HCT116 (cell line): ENCODE data around the gene GDAP2. TPM values are rescaled to one million over a fixed set of nuclear protein-coding genes. Genes with fewer than 3 reads are reported as not detected.

Experiments used
- ATAC-seq: fragments of 200-7000 bp; cut with Tn5 transposase; 2 replicates; pipeline ENCODE4 v1.9.1; 2020; ENCODE audit warnings: mild to moderate bottlenecking, moderate library complexity
- BruUV-seq: library from RNA; stranded (reverse); fragments of 400-500 nt; replicated peaks from 2 replicates; lab custom pipeline; 2021; lab: Mats Ljungman, UMichigan
- CTCF ChIA-PET: fragments of 300-600 bp; sonication (Branson Sonifier 250); formaldehyde crosslinking; loops from one replicate; lab custom pipeline; 2021; ENCODE audit warnings: antibody characterized with exemption; lab: Charles Lee
- POLR2A ChIA-PET: fragments of 300-600, 350-600 bp; sonication (Branson Sonifier 250); formaldehyde crosslinking; loops from one replicate; lab custom pipeline; 2021; ENCODE audit warnings: antibody characterized with exemption; lab: Charles Lee
- RAD21 ChIA-PET, 2 experiments: fragments of 300-600 bp; sonication (Branson Sonifier 250); formaldehyde crosslinking; loops; one replicate each; lab custom pipeline; 2023; ENCODE audit warnings: low total read pairs in 2 of 2; ENCODE audit not compliant: uncharacterized antibody in 2 of 2, unreplicated experiment in 2 of 2, low non-redundant PET in 1 of 2; lab: Charles Lee
- DNase-seq: peaks from one replicate; pipeline ENCODE4 v3.0.0-alpha.2; 2010; ENCODE audit warnings: low read depth, low spot score
- H2AFZ ChIP-seq: fragments of 200-600 bp; shearing (Covaris generic), sonication (generic); 2 replicates; pipeline ENCODE4 v1.6.1; 2017; ENCODE audit warnings: low read depth, mixed run types, mixed read lengths, antibody characterized with exemption, low read length; ENCODE audit not compliant: poor library complexity, severe bottlenecking
- H3K27ac ChIP-seq: 2 replicates; pipeline ENCODE4 v1.5.1; 2012; ENCODE audit warnings: low read depth, low read length
- H3K27me3 ChIP-seq: fragments of 200-600 bp; sonication (generic); 2 replicates; pipeline ENCODE4 v1.6.1; 2016; ENCODE audit warnings: mixed run types, low read length, mixed read lengths; ENCODE audit not compliant: insufficient read depth
- H3K36me3 ChIP-seq, 2 experiments: fragments of 200-500 bp in 1 of 2; fragments of 200-600 bp in 1 of 2; sonication (Bioruptor generic) in 1 of 2; sonication (generic) in 1 of 2; 2 replicates each; pipeline versions ENCODE4 v1.5.1 to v1.6.1; 2014 to 2016; ENCODE audit warnings: low read length in 2 of 2, inconsistent platforms in 1 of 2, mixed read lengths in 1 of 2, mixed run types in 1 of 2; ENCODE audit not compliant: insufficient read depth in 2 of 2, control insufficient read depth in 1 of 2
- H3K4me1 ChIP-seq, 2 experiments: fragments of 200-600 bp in 1 of 2; sonication (generic) in 1 of 2; 2 replicates each; pipeline versions ENCODE4 v1.5.1 to v1.6.1; 2012 to 2017; ENCODE audit warnings: low read length in 2 of 2, inconsistent platforms in 1 of 2, mild to moderate bottlenecking in 1 of 2, mixed read lengths in 1 of 2, mixed run types in 1 of 2, moderate library complexity in 1 of 2; ENCODE audit not compliant: insufficient read depth in 2 of 2, control insufficient read depth in 1 of 2
- H3K4me2 ChIP-seq: fragments of 200-600 bp; sonication (generic); 2 replicates; pipeline ENCODE4 v1.6.1; 2017; ENCODE audit warnings: mixed run types, low read length, mixed read lengths
- H3K4me3 ChIP-seq, 2 experiments: fragments of 200-600 bp in 1 of 2; sonication (generic) in 1 of 2; replicated peaks in 1 of 2; 2 replicates each; pipeline ENCODE4 v1.5.1; 2011 to 2016; ENCODE audit warnings: low read length in 2 of 2, control low read depth in 1 of 2, low read depth in 1 of 2, mild to moderate bottlenecking in 1 of 2, mixed read lengths in 1 of 2, mixed run types in 1 of 2
- H3K79me2 ChIP-seq: fragments of 200-600 bp; sonication (generic); 2 replicates; pipeline ENCODE4 v1.6.1; 2017; ENCODE audit warnings: mild to moderate bottlenecking, mixed run types, low read length, moderate library complexity, mixed read lengths; ENCODE audit not compliant: insufficient read depth
- H3K9ac ChIP-seq: fragments of 200-600 bp; sonication (generic); 2 replicates; pipeline ENCODE4 v1.6.1; 2016; ENCODE audit warnings: low read length, mixed read lengths
- H3K9me2 ChIP-seq: fragments of 200-600 bp; sonication (generic), shearing (Covaris generic); 2 replicates; pipeline ENCODE4 v1.6.1; 2017; ENCODE audit warnings: mixed run types, mild to moderate bottlenecking, moderate library complexity; ENCODE audit not compliant: insufficient read depth
- H3K9me3 ChIP-seq, 2 experiments: fragments of 200-500 bp in 1 of 2; fragments of 200-600 bp in 1 of 2; sonication (Bioruptor generic) in 1 of 2; sonication (generic) in 1 of 2; 2 replicates each; pipeline ENCODE4 v1.6.1; 2014 to 2017; ENCODE audit warnings: low read length in 2 of 2, mixed read lengths in 2 of 2, inconsistent platforms in 1 of 2, low read depth in 1 of 2, mild to moderate bottlenecking in 1 of 2, mixed run types in 1 of 2, moderate library complexity in 1 of 2; ENCODE audit not compliant: control insufficient read depth in 1 of 2, insufficient read depth in 1 of 2
- H4K20me1 ChIP-seq: fragments of 200-600 bp; sonication (generic), shearing (Covaris generic); 2 replicates; pipeline ENCODE4 v1.6.1; 2017; ENCODE audit warnings: mixed run types, mild to moderate bottlenecking, moderate library complexity; ENCODE audit not compliant: insufficient read depth
- CEBPB ChIP-seq: IDR thresholded peaks from 2 replicates; pipeline ENCODE4 v1.6.1; 2012; ENCODE audit warnings: low read depth
- EGR1 ChIP-seq: IDR thresholded peaks from 2 replicates; pipeline ENCODE4 v1.6.1; 2012; ENCODE audit warnings: low read depth
- EZH2 ChIP-seq: fragments of 200-600 bp; sonication (generic); IDR thresholded peaks from 2 replicates; pipeline ENCODE4 v1.6.1; 2017; ENCODE audit warnings: antibody characterized with exemption, mixed run types
- FOSL1 ChIP-seq: IDR thresholded peaks from 2 replicates; pipeline ENCODE4 v1.6.1; 2012; ENCODE audit warnings: low read depth
- POLR2A ChIP-seq: IDR thresholded peaks from 2 replicates; pipeline ENCODE4 v1.7.0; 2011; ENCODE audit warnings: borderline replicate concordance; ENCODE audit not compliant: insufficient read depth, insufficient read length; ENCODE audit errors: extremely low read depth
- POLR2AphosphoS5 ChIP-seq: IDR thresholded peaks from 2 replicates; pipeline ENCODE4 v1.6.1; 2011; ENCODE audit warnings: mild to moderate bottlenecking, low read depth, low read length, moderate library complexity
- RAD21 ChIP-seq: IDR thresholded peaks from 2 replicates; pipeline ENCODE4 v1.6.1; 2012; ENCODE audit warnings: low read depth, mild to moderate bottlenecking
- SP1 ChIP-seq: IDR thresholded peaks from 2 replicates; pipeline ENCODE4 v1.6.1; 2012; ENCODE audit warnings: low read depth
- ZFX ChIP-seq: fragments of 450-650 bp; IDR thresholded peaks from 2 replicates; pipeline ENCODE4 v1.6.1; 2017
- ZNF274 ChIP-seq: fragments of 200-500 bp; sonication (Bioruptor generic); IDR thresholded peaks from 2 replicates; pipeline ENCODE4 v1.6.1; 2014; ENCODE audit warnings: mild to moderate bottlenecking, low read depth, low read length, inconsistent platforms
- intact Hi-C: fragments of 100-400 bp; cut with micrococcal nuclease; formaldehyde crosslinking; loops from 2 replicates; pipeline ENCODE4 v1.10.0; 2022
- total RNA-seq: library from RNA; stranded (reverse); gene quantifications from one replicate; pipeline ENCODE4 v1.2.1, GENCODE V29; 2021; ENCODE audit not compliant: unreplicated experiment
- TF ChIP-seq, protein P1 (sequence below), 3 experiments: fragments of 200-600 bp in 1 of 3; sonication (generic) in 1 of 3; IDR thresholded peaks in 2 of 3; conservative IDR thresholded peaks in 1 of 3; 2 replicates each; pipeline ENCODE4 v1.5.1; 2012 to 2017; ENCODE audit warnings: low read depth in 2 of 3, low read length in 2 of 3, antibody characterized with exemption in 1 of 3, borderline replicate concordance in 1 of 3, control low read depth in 1 of 3, mild to moderate bottlenecking in 1 of 3, mixed read lengths in 1 of 3, mixed run types in 1 of 3, moderate library complexity in 1 of 3; ENCODE audit not compliant: insufficient read depth in 1 of 3
- TF ChIP-seq, protein P2 (sequence below): IDR thresholded peaks from 2 replicates; pipeline ENCODE4 v1.6.1; 2012
- TF ChIP-seq, protein P3 (sequence below): IDR thresholded peaks from 2 replicates; pipeline ENCODE4 v1.6.1; 2011; ENCODE audit warnings: mild to moderate bottlenecking, low read length, moderate library complexity; ENCODE audit not compliant: insufficient replicate concordance; ENCODE audit errors: extremely low read depth
- TF ChIP-seq, protein P4 (sequence below): IDR thresholded peaks from 2 replicates; pipeline ENCODE4 v1.6.1; 2012

The GDAP2 gene
- total RNA-seq, 1 experiment from 2014 or later: 21.4 TPM

DNA sequence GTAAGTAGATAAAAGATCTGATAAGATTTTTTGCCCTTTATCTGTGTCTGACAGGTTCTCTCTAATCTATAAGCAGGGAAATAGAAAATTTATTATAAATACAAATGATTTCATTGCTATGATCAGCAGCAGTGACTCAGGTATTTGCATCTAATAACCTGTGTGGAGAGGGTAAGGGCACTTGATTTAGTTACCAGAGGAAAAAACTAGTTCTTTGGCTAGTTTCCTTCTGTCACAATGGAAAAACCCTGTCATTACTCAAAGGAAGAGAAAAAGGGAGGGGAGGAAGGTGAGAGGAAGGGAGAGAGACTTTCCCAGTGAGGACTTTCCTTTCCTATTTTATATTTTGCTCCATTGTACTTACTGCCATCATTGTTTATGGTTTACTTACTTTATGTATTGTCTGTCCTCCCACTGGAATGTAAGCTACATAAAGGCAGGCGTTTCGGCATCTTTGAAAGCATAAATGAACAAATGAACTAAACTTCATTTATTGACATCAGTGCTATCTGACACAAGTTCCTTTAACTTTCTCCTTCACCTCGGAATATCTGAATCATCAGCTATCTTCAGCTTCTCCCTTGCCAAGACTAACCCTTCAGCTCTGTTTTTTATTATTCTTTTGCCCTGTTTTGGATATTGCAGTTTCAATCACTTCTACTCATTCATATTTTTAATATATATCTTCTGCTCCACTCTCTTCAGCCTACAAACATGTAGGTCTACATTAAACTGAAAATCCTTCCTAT is 35.0 kb upstream of the GDAP2 start (continued):
- TF ChIP-seq, protein P1, sequence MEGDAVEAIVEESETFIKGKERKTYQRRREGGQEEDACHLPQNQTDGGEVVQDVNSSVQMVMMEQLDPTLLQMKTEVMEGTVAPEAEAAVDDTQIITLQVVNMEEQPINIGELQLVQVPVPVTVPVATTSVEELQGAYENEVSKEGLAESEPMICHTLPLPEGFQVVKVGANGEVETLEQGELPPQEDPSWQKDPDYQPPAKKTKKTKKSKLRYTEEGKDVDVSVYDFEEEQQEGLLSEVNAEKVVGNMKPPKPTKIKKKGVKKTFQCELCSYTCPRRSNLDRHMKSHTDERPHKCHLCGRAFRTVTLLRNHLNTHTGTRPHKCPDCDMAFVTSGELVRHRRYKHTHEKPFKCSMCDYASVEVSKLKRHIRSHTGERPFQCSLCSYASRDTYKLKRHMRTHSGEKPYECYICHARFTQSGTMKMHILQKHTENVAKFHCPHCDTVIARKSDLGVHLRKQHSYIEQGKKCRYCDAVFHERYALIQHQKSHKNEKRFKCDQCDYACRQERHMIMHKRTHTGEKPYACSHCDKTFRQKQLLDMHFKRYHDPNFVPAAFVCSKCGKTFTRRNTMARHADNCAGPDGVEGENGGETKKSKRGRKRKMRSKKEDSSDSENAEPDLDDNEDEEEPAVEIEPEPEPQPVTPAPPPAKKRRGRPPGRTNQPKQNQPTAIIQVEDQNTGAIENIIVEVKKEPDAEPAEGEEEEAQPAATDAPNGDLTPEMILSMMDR (IDR thresholded peaks at IDR 0.05 in 2 of 3, conservative IDR thresholded peaks at IDR 0.05 in 1 of 3; ENCODE audit: borderline replicate concordance in 1 of 3, insufficient read depth in 1 of 3, low read depth in 2 of 3, low read length in 2 of 3): no peak
- TF ChIP-seq, protein P2, sequence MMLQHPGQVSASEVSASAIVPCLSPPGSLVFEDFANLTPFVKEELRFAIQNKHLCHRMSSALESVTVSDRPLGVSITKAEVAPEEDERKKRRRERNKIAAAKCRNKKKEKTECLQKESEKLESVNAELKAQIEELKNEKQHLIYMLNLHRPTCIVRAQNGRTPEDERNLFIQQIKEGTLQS: no peak
- TF ChIP-seq, protein P3, sequence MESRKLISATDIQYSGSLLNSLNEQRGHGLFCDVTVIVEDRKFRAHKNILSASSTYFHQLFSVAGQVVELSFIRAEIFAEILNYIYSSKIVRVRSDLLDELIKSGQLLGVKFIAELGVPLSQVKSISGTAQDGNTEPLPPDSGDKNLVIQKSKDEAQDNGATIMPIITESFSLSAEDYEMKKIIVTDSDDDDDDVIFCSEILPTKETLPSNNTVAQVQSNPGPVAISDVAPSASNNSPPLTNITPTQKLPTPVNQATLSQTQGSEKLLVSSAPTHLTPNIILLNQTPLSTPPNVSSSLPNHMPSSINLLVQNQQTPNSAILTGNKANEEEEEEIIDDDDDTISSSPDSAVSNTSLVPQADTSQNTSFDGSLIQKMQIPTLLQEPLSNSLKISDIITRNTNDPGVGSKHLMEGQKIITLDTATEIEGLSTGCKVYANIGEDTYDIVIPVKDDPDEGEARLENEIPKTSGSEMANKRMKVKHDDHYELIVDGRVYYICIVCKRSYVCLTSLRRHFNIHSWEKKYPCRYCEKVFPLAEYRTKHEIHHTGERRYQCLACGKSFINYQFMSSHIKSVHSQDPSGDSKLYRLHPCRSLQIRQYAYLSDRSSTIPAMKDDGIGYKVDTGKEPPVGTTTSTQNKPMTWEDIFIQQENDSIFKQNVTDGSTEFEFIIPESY: no peak
- TF ChIP-seq, protein P4, sequence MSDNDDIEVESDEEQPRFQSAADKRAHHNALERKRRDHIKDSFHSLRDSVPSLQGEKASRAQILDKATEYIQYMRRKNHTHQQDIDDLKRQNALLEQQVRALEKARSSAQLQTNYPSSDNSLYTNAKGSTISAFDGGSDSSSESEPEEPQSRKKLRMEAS: no peak
- no peak for TF ChIP-seq EGR1
- no peak for TF ChIP-seq RAD21
- TF ChIP-seq EZH2: no peak
- TF ChIP-seq POLR2A: no peak

DNA sequence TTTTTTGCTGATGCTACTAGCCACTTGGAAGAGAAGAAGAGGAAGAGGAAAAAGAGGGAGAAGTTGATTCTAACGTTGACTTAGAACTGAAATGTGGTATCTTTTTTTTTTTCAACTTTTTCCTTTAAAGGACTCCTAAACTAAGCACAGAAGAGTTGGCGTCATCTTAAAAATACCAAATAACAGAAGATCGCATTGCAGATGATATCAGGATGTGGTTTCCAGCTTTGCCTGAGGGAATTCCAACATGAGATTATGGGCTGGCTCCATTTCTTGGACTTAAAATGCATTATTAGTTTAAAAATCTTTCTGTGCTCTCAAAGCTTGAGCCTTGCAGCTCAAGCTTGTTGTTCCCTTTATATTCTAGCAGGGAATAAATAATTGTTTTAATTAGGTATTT is 29.9 kb upstream of the GDAP2 start:
- no peaks in the 10 kb centered on the region for H3K9me2 ChIP-seq
- POLR2A ChIA-PET: no interaction called here
- no peaks in the 10 kb centered on the region for H3K79me2 ChIP-seq
- TF ChIP-seq POLR2AphosphoS5 (no peak), FOSL1 (no peak), POLR2A (no peak), ZNF274 (no peak), ZFX (no peak), CEBPB (no peak), SP1 (no peak)
- TF ChIP-seq, protein P4: no peak
- TF ChIP-seq, protein P2: no peak
- CTCF ChIA-PET: no interaction called here
- intact Hi-C loops: no loop called here
- H3K4me2 ChIP-seq: no peak overlapping the region
- no peaks in the 10 kb centered on the region for H3K4me1 ChIP-seq
- ATAC-seq: no peak
- no peak overlapping the region for H3K4me3 ChIP-seq
- RAD21 ChIA-PET: no interaction called here
- no peak overlapping the region for H3K27ac ChIP-seq
- BruUV-seq: TSS peak; percentile 20
- no peaks in the 10 kb centered on the region for H3K27me3 ChIP-seq
- no peaks in the 10 kb centered on the region; the same call in 1 of the 2 replicates for H4K20me1 ChIP-seq
- no peak overlapping the region for H3K9ac ChIP-seq
- H2AFZ ChIP-seq: no peak overlapping the region
- no peak for DNase-seq
- no peaks in the 10 kb centered on the region for H3K9me3 ChIP-seq
- peaks cover 51 to 55% of the 10 kb centered on the region in 2 experiments for H3K36me3 ChIP-seq
